Middle frontal gyrus (tissue), 1 donor: ENCODE results near the gene KAZN.

Experiments
- DNase-seq: peaks from one replicate; pipeline ENCODE4 v3.0.0-alpha.2; 2015; ENCODE audit warnings: low spot score; ENCODE audit errors: extremely low spot score

KAZN gene

GRCh38 chr1:14973773-14974172 lies 375.3 kb downstream of the KAZN start:
- no peak for DNase-seq

GRCh38 chr1:14974361-14974760 lies 375.9 kb downstream of the KAZN start:
- DNase-seq: no peak

- DNase-seq: no peak
Measured at GRCh38 chr1:14975119-14975518, 376.6 kb downstream of the KAZN start.

- no peak for DNase-seq
Measured at GRCh38 chr1:14976256-14976655, 377.8 kb downstream of the KAZN start.

- DNase-seq: no peak
Measured at GRCh38 chr1:14977338-14977931, 378.9 kb downstream of the KAZN start.

- no peak for DNase-seq
Measured at GRCh38 chr1:14980621-14981218, 382.2 kb downstream of the KAZN start.

GRCh38 chr1:14982029-14982428 lies 383.5 kb downstream of the KAZN start:
- DNase-seq: no peak

GRCh38 chr1:14983277-14983676 lies 384.8 kb downstream of the KAZN start:
- no peak for DNase-seq

DNA sequence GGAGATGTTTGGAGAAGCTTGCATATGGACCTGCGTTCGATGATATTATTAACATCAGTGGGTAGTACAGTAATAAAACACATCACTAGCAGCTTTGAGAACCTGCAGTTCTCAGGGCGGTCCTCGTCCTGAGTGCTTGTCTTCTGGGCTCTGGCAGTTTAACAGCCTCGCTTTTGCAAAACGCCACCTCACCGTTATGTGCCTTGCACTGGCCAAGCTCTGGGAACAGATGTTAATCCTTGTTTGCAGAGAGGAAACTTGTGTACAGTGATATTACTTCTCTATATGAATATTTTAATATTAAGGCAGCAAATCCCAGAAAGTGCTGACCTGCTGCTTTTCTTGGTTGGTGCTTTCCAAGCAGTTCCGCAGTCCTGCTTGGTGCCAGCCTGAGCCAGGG lies 387.7 kb downstream of the KAZN start:
- DNase-seq: no peak

GRCh38 chr1:14987829-14988603 lies 389.5 kb downstream of the KAZN start:
- DNase-seq: no peak

DNA sequence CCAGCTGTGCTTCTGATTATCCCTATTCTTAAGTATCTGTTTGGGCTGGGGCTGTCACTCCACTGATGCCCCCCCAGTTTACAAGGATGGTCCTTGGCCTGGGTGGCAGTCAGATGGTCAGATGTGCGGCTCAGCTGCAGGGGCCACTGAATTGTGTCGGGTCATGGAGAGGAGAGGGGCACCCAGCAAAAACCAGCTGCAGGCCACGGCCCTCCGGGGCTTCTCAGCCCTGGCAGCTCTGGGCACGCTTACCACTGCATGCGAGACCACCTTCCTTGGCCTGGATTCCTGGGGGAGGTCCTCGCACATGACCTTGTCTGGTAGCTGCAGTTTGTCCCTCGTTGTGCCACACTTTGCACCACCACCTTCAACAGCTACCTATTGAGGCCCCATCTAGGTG lies 390.2 kb downstream of the KAZN start:
- no peak for DNase-seq

GRCh38 chr1:14989931-14990728 lies 391.6 kb downstream of the KAZN start:
- DNase-seq: no peak

- no peak for DNase-seq
Measured at GRCh38 chr1:14993414-14993813, 394.9 kb downstream of the KAZN start.

DNA sequence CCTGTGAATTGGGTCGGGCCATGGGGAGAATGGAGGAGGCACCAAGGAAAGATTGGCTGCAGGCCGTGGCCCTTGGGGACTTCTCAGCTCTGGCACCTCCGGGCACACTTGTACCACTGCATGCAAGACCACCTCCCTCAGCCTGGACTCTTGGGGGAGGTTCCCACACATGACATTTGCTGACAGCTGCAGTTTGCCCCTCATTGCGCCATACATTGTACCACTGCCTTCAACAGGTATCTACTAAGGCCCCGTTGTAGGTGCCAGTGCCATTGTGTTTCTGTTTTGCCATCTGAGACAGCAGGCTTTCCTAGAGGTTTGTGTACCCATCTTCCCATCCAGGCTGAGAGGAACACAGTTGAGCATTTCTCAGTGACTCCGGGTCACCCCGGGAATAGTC lies 395.7 kb downstream of the KAZN start:
- no peak for DNase-seq

DNA sequence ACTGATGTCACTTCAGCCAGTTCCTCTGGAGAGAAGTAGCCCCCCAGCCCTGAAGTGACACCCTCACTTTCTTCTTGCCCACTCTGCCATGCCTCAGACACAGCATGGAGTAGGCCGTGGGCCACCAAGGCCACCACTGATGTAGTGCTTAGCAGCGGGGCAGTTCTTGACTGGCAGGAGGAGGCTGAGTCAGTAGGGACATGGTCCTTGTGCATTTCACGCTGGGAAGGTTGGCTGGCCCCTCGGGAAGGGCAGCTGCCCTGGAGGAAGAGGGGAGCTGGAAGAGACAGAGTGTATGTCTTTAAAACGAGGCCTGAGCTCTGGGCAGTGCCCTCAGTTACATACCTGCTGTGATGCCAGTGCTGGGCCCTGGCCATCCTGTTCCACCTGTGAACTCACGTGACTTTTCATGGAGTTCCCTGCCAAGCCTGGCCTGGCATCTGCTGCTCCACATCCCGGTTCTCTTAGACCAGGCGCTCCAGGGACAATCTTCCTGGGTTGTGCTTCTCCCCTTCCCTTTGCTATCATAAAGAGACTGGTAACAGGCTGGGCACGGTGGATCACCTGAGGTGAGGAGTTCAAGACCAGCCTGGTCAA lies 396.5 kb downstream of the KAZN start:
- no peak for DNase-seq

- DNase-seq: no peak
Measured at GRCh38 chr1:14996133-14997050, 397.9 kb downstream of the KAZN start.

DNA sequence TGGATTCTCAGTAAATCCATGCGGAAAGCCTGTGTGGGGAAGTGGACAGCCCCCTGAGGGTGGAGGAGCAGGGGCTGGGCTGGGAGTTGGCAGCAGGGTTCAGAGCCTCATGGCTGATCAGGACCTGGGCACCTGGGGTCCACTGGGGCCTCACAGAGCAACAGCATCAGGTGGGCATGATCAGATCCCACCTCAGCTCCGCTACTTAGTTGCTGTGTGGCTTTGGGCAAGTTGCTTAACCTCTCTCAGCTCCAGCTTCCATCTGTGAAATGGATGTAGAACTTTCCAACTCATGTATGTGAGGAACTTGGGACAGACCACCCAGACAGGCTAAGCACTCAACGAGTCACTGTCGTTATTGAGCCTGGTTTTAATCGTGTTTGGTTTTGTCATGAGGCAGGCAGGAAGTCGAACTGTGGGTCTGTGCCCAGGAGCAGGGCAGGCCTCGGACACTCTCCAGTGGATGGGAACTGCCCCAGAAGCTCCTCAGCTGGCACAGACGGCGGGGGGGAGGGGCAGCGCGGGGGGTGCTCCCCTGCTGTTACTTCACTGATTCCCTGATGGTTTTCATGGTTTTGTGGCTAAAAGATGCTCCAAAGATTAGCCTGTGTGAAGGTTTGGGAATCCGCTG lies 399.3 kb downstream of the KAZN start:
- DNase-seq: no peak

GRCh38 chr1:14999441-14999840 lies 401.0 kb downstream of the KAZN start:
- no peak for DNase-seq

- DNase-seq: no peak
Measured at GRCh38 chr1:15000030-15000429, 401.5 kb downstream of the KAZN start.

DNA sequence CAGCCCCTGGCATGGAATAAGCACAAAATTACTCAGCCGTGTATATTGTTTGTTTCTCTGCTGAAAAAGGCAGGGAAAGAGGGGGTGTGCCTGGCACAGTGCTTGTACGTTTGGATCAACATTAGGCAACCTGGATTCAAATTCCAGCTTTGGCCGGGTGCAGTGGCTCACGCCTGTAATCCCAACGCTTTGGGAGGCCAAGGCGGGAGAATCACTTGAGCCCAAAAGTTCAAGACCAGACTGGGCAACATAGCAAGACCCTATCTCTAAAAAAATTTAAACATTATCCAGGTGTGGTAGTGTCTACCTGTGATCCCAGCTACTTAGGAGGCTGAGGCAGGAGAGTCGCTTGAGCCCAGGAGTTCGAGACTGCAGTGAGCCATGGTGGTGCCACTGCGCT lies 402.2 kb downstream of the KAZN start:
- no peak for DNase-seq
